Suppressor macrophage treated with lipopolysaccharide for 4 hours (primary cell): ENCODE results near the gene ZBTB33.

Experiments
- DNase-seq: peaks from one replicate; pipeline ENCODE4 v3.0.0-alpha.2; 2020

ZBTB33 gene, protein sequence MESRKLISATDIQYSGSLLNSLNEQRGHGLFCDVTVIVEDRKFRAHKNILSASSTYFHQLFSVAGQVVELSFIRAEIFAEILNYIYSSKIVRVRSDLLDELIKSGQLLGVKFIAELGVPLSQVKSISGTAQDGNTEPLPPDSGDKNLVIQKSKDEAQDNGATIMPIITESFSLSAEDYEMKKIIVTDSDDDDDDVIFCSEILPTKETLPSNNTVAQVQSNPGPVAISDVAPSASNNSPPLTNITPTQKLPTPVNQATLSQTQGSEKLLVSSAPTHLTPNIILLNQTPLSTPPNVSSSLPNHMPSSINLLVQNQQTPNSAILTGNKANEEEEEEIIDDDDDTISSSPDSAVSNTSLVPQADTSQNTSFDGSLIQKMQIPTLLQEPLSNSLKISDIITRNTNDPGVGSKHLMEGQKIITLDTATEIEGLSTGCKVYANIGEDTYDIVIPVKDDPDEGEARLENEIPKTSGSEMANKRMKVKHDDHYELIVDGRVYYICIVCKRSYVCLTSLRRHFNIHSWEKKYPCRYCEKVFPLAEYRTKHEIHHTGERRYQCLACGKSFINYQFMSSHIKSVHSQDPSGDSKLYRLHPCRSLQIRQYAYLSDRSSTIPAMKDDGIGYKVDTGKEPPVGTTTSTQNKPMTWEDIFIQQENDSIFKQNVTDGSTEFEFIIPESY

DNA sequence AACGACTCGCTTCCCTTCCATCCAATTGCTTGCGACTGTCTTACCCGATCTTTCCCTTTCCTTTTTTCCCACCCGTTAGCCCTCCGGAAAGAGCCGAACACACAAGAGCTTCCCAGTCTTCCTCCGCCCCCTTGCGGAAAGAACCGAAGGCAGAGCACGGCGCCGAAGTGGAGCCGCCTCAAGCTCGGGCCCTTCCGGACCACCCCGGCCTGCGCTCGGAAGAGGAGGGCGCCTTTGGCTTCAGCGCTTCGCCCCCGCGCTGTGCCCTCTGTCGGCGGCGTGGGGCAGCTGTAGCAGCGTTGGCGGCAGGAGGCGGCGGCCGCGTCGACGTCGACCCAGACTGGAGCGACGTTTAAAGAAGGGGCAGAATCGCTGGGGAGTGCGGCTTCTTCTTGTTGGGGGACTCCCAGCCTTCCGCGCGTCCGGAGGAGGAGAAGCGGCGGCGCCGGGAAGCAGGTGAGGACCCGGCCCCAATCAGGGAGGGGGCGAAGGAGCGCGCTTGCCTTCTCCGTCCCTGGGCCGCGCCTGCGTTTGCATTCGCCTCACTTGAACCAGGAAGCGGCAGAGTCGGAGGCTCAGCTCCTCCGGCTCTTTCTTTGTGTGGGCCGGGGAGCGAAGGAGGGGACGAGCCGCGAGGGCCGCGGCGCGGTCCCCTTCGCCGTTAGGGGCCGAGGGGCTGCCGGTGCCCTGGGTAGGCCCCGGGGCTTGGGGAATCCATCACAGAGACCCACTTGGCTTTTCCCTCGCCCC, at the start of gene ZBTB33:
TSS of gene ZBTB33 (plus strand) at position 291 of the 750 bp plus-strand sequence. CDS start 2,604 bp downstream, outside the sequence.
- peak; percentile 93 for DNase-seq

DNA sequence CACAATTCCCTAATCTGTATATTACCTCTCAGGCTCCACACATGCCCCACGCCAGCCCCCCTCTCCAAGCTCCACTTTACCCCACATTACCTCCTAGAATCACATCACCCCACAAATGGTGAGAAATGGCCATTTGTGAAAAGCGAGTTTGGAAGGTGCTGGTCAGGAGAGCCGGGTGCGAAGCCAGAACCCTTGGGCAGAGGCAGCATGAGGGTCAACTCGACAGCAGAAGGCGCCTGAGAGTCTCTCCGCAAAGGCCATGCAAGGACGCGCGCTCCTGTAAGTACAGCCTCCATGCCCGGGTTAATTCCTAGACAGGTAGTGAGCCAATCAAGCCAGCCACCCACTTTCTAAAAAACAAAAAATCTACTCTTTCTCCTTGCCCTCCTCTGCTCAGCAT, 49.8 kb upstream of the ZBTB33 start:
- no peak for DNase-seq

DNA sequence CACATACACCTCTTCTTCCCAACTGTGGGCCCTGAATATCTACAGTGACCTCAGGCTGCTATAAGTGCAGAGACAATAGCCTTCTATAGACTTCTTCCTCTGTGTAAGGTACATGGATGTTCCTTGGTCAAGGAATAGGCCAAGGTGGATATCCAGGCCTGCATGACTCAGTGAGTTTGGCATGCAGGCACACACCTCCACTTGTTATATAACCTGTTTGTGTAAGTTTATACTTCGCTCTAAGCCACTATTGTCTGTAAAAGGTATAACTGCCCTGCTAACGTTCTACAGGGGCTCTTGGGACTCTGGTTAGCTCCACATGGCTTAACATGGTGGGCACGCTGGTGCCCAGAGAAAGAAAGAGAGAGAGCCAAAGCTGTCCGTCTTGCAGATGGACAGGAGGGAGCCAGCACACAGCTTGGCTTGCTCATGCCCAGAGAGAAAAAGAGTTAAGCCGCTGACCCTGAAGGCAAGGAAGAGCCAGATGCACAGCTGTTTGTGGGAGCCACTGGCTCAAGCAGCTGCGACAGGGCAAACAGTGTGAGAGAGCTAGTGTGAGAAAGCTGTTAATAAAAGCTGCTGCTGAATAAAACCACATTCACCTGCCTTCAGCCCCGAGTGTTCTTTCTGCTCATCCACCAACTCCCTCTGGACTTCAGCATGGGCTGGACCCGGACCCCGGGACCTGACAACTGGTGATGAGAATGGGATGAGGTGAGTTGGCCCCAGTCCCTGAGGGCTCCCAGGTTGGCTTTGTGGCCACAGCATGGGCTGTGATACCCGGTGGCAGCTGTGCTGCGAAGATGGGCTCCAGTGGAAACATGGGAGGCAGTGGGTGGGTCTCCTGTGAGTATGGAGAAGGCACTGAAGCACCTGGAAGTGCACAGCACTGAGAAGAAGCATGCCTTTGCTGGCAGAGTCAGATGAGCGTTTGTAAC, 44.5 kb upstream of the ZBTB33 start:
- DNase-seq = no peak

DNA sequence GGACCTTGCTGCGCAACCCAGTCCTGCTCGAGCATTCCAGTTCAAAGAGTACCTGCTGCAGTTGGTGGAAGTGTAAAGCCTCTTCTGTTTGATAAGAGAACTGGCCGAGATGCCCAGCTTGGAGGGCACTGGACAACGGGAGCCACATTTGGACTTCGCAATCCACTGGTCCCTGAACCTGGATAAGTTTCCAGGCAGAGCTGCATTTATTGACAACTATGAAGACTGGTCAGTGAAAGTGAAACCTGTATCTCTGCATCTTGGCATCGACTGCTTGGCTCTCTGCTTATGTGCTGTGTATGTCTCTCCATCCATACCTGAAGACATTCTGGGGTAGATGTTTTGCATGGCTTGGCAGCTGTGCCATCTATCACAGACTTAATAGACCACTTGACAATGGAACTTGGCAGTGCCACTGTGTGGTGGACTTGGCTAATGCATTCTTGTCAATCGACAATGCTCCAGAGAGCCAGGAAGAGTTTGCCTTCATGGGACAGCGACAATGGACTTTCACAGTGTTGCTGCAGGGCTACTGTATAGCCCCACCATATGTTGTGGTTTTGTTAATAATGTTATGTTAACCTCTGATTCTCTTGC, 43.5 kb upstream of the ZBTB33 start:
- DNase-seq = no peak

DNA sequence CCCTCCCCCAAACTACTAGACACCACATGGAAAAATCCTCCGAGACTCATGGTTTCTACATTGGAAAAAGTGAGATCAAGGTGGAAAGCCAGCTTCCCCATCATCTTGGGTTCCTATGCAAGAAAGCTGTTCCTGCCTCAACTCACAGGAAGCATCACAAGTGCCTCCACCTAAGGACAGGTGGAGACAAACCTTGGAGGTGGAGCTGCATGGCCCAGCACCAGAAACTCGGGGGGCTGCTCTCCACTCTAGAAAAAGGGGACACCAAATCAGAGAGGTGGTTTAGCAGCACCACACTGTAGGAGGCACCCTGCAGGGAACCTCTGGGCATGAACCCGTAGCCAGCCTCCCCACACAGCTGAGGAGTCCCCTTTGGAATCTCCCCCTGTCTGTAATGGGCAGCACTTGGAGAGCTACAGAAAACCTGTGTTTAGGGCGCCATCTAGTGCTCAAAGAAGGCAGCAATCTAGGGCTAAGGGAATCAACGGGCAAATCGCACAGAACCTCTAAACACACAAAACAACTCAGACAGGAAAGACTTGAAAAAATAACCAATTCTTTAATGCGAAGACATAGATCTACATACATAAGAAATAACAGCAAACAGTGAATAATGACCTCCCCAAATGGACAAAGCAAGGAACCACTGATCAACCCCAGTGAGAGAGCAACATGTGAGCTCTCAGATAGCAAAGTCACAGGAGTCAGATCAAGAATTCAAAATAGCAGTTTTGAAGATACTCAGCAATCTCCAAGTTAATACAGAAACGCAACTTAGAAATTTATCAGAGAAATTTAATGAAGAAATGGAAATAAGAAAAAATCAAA, 37.0 kb upstream of the ZBTB33 start:
- peak; percentile 68 for DNase-seq

DNA sequence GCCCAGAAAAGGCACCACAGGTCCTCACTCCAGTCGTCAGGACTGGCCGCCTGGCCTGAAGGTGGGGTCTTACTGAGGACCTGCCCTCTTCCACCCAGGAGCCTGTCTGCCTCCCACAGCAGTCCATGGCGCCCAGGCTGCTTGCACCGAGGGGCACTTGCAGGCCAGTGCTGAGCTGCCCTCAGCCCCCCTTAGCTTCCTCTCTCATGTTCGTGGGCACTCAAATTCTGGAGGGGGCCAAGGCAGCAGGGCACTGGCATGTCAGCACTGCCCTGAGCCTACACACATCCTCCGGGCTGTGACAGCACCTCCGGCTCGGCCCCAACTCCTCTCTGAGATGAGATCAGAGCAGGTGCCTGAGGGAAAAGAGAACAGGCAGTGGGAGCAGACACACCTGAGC, 27.2 kb upstream of the ZBTB33 start:
- no peak for DNase-seq

DNA sequence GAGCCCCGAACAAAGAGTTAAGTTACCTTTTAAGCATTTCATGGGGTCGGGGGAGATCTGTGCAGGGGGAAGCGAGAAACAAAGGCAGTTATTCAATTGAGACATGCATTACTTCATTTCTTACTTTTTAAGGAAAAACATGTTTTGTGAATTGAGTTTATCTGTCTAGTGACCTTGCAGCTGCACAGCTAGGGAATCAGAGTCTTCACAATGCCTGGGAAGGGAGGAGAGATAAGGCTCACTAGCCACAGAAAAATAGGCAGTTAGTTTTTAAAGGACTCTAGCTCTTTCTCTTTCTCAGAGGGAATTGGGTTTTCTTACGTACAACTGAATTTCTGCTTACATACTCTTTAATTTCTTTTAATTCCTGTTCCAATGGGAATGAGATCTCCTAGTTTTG, 26.2 kb upstream of the ZBTB33 start:
- no peak for DNase-seq

DNA sequence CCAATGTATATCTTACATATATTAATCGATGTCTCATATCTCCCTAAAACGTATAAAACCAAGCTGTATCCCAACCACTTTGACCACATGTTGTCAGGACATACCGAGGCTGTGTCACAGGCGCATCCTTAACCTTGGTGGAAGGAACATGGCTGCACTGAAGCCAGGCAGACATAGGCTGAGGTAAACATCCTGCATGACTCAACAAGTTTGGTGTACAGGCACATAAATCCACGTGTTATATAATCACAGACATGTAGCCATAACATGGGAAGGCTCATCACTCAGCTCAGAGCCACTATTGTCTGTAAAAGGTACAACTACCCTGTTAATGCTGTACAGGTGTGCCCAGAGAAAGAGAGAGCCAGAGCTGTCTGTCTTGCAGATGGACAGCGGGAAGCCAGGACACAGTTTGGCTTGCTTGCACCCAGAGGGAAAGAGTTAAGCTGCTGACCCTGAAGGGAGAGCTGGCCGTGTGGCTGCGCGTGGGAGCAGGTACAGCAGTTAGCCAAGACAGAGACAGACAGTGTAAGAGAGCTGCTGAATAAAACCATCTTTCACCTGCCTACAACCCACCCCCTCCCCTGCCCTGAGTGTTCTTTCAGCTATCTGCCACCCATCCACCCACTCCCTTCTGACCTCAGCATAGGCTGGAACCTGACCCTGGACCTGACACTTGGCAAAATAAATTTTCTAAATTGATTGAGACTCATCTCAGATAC, 22.3 kb upstream of the ZBTB33 start:
- no peak for DNase-seq

DNA sequence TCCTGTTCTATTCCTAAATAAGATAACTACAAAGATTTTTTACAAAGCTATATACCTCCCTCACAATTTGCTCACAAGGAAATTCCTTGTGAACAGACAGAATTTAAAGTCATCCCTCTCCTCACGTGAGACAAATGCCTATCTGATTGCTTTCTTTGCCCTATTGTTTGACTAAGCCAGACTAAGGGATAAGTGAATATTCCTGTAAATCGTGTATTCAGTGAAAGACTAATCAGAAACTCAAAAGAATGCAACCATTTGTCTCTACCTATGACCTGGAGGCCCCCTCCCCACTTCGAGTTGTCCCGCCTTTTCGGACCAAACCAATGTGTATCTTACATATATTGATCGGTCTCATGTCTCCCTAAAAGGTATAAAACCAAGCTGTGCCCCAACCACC, 15.3 kb upstream of the ZBTB33 start:
- DNase-seq = no peak

DNA sequence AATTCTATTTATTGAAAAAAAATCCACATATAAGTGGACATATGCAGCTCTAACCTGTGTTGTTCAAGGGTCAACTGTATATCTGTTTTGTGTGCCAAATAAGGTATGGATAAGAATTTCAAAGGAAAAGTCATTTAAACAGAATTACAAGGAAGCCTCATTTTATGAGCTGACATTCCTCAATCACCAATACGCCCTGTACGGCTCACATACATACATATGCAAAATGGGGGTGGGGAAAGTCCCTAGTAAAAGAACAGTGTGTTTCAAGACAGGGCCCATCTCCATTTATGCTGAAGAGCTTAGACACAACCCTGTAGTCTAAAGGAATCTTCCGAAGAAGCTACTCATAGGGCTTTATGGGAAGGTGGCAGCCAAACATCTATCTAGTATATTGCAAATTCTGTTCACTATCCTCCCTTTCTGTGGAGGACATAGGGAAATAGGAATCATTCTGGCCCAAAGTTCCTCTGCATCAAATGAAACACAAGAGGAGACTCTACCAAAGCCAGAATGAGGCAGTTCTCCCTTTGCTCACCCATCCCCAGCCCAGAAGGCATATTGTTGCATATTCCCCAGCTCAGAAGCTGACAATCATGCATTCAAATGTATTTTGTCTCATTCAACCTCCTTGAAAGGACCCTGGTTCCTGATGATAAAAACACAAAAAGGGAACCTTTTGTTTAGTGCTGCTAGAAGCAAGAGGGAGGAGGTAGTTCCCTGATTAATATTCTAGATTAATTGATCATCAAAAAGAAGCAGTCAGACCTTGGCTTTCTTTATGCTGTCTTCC, 13.7 kb upstream of the ZBTB33 start:
- DNase-seq = no peak

DNA sequence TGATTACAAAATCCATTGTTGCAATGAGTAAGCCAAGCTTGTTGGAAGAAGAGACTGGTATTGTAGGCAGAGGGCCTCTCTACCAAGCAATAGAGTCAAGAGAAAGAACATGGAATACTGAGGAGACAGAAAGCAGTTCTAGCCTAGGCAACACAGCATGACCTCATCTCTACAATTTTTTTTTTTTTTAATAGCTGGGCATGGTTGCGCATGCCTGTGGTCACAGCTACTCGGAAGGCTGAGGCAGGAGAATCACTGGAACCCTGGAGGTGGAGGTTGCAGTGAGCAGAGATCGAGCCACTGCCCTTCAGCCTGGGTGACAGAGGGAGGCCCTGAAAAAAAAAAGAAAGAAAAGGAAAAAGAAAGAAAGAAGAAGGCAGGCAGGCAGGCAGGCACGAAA, 11.7 kb upstream of the ZBTB33 start:
- no peak for DNase-seq

DNA sequence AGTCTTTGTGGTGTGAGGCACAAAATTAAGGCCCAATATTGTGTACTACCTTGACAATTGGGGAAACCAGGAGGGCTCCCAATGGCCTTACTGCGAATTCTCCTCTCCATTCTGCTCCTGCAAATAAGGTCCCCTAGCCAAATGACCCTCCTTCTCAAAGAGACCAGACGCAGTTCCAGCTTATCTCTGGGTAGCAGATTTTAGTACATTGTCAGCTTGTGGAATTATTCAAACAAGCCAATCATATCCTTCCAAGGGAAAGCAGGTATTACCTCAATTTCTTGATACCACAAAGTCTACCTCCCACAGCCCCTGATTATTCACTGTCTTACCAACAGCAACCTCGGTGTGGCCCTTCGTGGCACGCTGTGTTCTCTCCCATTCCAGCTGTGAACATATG, 7.8 kb upstream of the ZBTB33 start:
- DNase-seq = no peak

DNA sequence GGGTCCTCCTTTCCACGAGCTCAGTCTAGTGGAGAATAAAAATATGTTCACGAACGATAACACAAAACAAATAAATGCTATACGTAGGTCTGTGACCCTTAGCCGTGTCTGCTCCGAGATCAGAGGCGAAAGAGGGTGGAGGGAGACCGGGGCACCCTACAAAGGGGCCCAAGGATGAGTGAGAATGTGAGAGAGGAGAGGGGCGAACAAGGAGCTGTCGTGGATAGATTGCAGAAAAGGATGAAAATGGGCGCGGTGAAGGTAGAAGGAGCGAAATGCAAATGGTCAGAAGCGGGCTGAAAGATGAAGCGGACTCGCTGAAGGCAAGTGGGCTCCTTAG, 6.2 kb upstream of the ZBTB33 start:
- no peak for DNase-seq

DNA sequence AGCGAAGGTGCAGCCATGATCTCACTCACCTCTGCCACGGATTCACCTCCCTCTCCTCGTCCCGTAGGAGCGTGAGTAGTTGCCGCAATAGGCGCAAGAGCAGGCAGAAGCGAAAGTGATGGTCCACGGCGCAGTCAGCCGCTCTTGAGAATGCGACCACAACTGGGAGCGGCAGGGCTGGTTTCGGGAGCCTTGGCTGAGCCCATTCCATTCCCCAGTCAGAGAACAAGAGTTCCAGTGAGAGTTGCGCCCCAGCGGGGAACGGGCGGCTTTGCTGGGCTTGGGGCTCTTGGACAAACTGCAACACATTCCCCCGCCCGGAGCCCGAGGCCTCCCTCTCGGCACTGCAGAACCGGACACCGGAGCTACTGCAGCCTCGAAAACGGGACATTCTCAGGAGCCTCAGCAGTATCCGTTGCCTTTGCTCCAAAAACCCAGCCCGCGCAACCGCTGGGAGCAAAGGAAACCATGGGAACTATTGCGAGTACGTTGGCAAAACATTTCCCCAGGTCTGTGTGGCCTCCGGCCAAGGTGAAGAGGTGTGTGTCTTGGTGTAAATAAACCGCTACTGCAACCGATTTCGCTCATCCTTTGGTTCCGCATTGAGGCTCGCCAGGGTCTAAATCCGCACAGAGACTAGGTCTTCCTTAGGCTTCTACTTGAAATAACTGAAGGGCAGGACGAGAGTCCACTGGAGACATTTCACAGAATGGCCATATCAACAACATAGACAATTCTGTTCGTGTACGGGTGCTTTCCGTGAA, 5.7 kb upstream of the ZBTB33 start:
- DNase-seq = peak; percentile 59

DNA sequence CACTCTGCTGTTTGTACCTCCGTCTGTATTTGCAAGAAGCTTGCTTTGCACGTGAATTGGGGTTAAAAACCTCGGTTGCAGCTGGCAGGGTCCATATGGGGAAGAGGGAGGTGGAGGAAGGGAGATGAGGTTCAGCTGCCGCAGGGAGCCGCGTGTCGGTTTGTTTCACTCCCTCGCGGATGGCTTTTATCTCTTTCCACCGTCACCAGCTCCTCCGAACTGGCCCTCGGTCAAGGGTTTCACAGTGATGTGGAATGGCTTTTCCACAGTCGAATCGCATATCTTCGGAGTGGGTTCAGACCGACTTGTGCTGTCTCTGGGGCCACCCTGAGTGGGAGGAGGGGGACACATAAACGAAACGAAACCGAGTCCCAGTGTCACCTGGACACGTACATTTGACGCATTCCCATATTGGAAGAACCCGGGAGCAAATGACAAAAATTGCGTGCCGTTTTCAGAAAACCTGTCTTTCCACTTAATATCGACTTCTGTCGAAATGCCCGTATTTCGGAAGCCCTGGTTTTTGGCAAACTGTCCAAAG, 929 bp downstream of the ZBTB33 start:
- DNase-seq = peak; percentile 35

DNA sequence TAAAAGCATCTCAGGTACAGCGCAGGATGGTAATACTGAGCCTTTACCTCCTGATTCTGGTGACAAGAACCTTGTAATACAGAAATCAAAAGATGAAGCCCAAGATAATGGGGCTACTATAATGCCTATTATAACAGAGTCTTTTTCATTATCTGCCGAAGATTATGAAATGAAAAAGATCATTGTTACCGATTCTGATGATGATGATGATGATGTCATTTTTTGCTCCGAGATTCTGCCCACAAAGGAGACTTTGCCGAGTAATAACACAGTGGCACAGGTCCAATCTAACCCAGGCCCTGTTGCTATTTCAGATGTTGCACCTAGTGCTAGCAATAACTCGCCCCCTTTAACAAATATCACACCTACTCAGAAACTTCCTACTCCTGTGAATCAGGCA, 3.2 kb downstream of the ZBTB33 start:
- DNase-seq = no peak

DNA sequence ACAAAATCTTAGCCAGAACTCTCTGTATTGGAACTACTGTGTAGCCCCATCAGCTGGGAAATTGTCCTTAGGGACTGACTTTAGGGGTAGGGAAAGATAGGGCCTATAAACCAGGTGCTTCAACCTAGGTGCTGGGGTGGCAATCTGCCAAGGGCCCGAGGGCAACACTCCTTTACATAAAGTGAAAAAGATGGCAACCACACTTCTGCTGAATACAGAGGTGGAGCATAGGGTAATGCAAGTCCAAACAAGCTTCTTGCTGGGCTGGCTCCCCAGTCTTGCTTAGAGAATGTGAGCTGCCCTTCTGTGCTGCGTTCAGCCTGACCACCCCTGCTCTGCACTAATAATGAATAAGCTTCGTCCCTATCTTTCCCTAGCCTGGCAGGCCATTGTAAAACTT, 9.8 kb downstream of the ZBTB33 start:
- DNase-seq = no peak

DNA sequence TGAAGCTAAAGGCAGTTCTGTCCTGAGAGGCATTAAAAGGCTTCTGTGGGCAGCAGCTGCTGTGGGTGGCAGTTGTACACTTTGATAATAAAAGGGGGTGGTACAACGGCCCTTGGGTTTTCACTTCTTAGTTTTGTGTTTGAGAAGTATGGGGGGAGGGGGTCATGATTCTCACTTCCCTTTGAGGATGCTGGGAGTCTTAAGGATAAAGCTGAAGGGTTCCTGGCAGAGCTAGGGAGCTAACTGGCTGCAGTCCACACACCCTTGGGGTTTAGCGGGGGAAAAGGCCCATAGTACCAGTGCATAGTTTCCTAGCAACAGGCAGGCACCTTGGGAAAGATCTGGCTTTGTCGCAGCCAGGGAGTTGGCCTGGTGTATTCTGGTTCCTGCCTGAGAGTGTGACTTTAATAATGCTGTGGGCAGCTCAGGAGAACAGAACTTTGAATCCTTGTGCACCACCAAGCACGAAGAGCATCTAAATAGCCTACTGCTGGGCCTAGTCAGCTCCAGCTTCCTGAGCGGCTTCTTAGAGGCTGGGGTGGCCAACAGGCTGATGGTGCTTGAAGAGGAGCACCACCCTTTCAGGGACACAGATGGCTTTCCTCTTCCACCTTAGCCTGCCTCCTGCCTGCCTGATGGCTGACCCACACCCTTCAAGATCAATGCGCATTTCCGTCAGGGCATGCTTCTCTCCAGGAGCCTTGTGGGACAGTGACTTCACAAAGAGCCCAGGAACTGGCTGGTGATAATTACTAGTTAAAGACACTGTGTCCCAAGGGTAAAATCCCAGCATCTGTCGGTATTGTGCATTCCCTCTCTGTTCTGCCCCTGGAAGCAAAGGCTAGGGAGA, 12.5 kb downstream of the ZBTB33 start:
- peak; percentile 41 for DNase-seq
